ENCODE measurements around the gene FYB1.

The FYB1 gene

DNA sequence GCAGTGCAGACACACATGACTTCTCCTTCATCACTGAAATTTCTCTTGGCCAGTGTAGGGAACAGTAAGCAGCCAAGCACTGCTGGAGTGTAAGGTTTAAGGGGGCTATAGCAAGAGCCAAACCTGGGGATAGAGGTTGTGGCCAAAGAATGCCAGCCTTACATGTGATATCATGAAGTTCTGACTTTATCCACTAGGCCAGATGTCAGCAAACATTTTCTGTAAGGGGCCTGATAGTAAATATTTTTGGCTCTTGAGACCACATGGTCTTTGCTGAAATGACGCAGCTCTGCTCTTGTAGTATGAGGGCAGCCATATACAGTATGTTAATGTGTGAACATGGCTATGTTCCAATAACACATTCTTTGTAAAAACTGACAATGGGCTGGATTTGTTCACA, 29.7 kb upstream of the FYB1 start:
- Histone ChIP-seq H3K9ac (ENCODE audit: low read length) (no peak overlapping the region), H3K4me1 (ENCODE audit: control insufficient read depth, insufficient read depth, low read depth, low read length) (no peaks in the 10 kb centered on the region), H3K14ac (ENCODE audit: low read length in 2 of 2) (no peak overlapping the region), H3K18ac (ENCODE audit: low read depth in 1 of 2, low read length in 2 of 2) (no peak overlapping the region), H2AFZ (ENCODE audit: low read depth, low read length) (no peak overlapping the region), H2BK120ac (ENCODE audit: low read depth, low read length) (no peak overlapping the region), H3K9me3 (ENCODE audit: control insufficient read depth, low read length) (no peaks in the 10 kb centered on the region), H3K27me3 (ENCODE audit: control insufficient read depth in 1 of 2, insufficient read depth in 1 of 2, low read length in 2 of 2) (no peaks in the 10 kb centered on the region), H4K91ac (ENCODE audit: low read length) (no peak overlapping the region), H2BK5ac (ENCODE audit: low read depth, low read length, poor library complexity, severe bottlenecking) (no peak overlapping the region), H2BK12ac (ENCODE audit: low read length in 2 of 2) (no peak overlapping the region), H2BK15ac (ENCODE audit: low read depth, poor library complexity, severe bottlenecking) (no peak overlapping the region), H3K23ac (ENCODE audit: low read length in 2 of 2) (no peak overlapping the region), H3K79me1 (replicated peaks; ENCODE audit: low read length, poor library complexity, severe bottlenecking) (no peaks in the 10 kb centered on the region), H4K8ac (ENCODE audit: low read length) (no peak overlapping the region), H3K4me3 (ENCODE audit: insufficient read depth in 1 of 2, low read depth in 1 of 2, low read length in 2 of 2) (no peak overlapping the region), H3K4ac (ENCODE audit: low read depth in 1 of 2, low read length in 2 of 2) (no peak overlapping the region), H3K36me3 (ENCODE audit: control insufficient read depth in 1 of 2, insufficient read depth in 2 of 2, low read depth in 1 of 2, low read length in 2 of 2) (no peaks in the 10 kb centered on the region), H3K4me2 (ENCODE audit: low read length, poor library complexity, severe bottlenecking) (no peak overlapping the region), H3K27ac (ENCODE audit: low read length, poor library complexity, severe bottlenecking) (no peak overlapping the region), H2AK5ac (ENCODE audit: low read length, severe bottlenecking) (no peak overlapping the region)
- WGBS, result 93% methylated on average over 1 of the region's 1 CpG
- no peak for DNase-seq

DNA sequence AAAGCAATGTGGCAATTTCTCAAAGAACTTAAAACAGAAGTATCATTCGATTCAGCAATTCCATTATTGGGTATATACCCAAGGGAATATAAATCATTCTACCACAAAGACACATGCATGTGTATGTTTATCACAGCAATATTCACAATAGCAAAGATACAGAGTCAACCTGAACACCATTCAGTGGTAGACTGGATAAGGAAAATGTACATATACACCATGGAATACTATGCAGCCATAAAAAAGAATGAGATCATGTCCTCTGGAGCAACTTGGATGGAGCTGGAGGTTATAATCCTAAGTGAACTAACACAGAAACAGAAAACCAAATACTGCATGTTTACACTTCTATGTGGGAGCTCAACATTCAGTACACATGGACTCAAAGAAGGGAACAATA, 21.4 kb upstream of the FYB1 start:
- H4K91ac ChIP-seq (ENCODE audit: low read length), result no peak overlapping the region
- no peak overlapping the region for H3K4ac ChIP-seq (ENCODE audit: low read depth in 1 of 2, low read length in 2 of 2)
- H3K27me3 ChIP-seq (ENCODE audit: control insufficient read depth in 1 of 2, insufficient read depth in 1 of 2, low read length in 2 of 2), result no peaks in the 10 kb centered on the region
- H3K4me2 ChIP-seq (ENCODE audit: low read length, poor library complexity, severe bottlenecking), result no peak overlapping the region
- no peak overlapping the region for H3K23ac ChIP-seq (ENCODE audit: low read length in 2 of 2)
- DNase-seq, result no peak
- H3K14ac ChIP-seq (ENCODE audit: low read length in 2 of 2), result no peak overlapping the region
- no peak overlapping the region for H2BK5ac ChIP-seq (ENCODE audit: low read depth, low read length, poor library complexity, severe bottlenecking)
- H2AFZ ChIP-seq (ENCODE audit: low read depth, low read length), result no peak overlapping the region
- H3K36me3 ChIP-seq (ENCODE audit: control insufficient read depth in 1 of 2, insufficient read depth in 2 of 2, low read depth in 1 of 2, low read length in 2 of 2), result no peaks in the 10 kb centered on the region
- H2BK12ac ChIP-seq (ENCODE audit: low read length in 2 of 2), result no peak overlapping the region
- H2AK5ac ChIP-seq (ENCODE audit: low read length, severe bottlenecking), result no peak overlapping the region
- H3K4me1 ChIP-seq (ENCODE audit: control insufficient read depth, insufficient read depth, low read depth, low read length), result no peaks in the 10 kb centered on the region
- no peaks in the 10 kb centered on the region for H3K9me3 ChIP-seq (ENCODE audit: control insufficient read depth, low read length)
- no peak overlapping the region for H4K8ac ChIP-seq (ENCODE audit: low read length)
- H3K79me1 ChIP-seq (replicated peaks; ENCODE audit: low read length, poor library complexity, severe bottlenecking), result no peaks in the 10 kb centered on the region
- no peak overlapping the region for H2BK15ac ChIP-seq (ENCODE audit: low read depth, poor library complexity, severe bottlenecking)
- no peak overlapping the region for H3K18ac ChIP-seq (ENCODE audit: low read depth in 1 of 2, low read length in 2 of 2)
- H3K27ac ChIP-seq (ENCODE audit: low read length, poor library complexity, severe bottlenecking), result no peak overlapping the region
- no peak overlapping the region for H3K9ac ChIP-seq (ENCODE audit: low read length)
- 50% methylated on average over 1 of the region's 1 CpG for WGBS
- H2BK120ac ChIP-seq (ENCODE audit: low read depth, low read length), result no peak overlapping the region
- no peak overlapping the region for H3K4me3 ChIP-seq (ENCODE audit: insufficient read depth in 1 of 2, low read depth in 1 of 2, low read length in 2 of 2)

DNA sequence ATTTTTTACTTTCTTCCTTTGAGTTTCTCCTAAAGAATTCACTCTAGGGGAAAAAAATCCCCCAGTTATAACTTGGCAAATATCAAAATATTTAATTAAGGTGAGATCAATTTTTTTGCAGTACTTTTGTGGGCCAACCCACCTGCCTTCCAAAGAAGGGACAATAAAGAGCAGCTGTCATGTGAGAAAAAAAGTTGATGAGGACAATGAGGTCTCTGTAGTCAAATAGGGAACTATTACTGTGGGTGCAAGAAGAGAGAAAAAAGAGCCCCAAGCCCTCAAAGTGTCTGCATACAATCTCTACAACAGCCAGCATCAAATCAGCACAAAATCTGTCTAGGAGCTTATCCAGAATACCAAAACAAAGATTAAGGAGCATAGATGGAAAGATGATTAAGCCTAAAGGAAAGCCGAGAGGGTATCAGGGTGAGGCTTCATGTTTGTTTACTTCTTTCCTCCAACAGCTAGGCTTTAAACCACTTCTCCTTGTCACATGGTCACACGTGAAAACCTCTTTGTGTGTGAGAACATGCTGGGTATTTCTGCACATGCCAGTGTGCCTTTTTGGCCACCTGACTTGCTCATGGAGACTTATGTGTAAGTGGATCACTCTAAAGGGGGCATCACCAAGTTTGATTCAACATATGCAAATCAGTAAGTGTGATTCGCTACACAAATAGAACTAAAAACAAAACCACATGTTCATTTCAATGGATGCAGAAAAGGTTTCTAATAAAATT, 19.2 kb upstream of the FYB1 start:
- Histone ChIP-seq H2BK12ac (ENCODE audit: low read length in 2 of 2) (no peak overlapping the region), H3K79me1 (replicated peaks; ENCODE audit: low read length, poor library complexity, severe bottlenecking) (no peaks in the 10 kb centered on the region)
- 63% methylated on average over 2 of the region's 3 CpGs for WGBS

DNA sequence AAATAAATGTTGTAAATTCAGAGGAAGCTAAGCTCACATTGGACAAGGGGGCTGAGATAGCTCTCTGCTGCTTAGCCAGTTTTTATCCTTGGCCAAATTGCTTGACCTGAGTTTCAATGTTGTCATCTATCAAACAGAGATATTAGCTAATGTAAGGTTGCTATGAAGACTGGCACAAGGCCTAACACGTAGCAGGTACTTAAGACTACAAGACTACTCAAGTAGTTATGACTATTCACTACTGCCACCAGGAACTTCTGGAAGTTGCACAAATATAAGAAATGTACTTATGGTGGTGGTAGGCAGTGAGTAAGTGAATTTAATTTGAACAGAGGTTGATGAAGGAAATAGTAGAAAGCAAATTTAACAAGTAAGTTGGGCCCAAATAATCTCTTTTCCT, 17.4 kb upstream of the FYB1 start:
- Histone ChIP-seq H3K36me3 (ENCODE audit: control insufficient read depth in 1 of 2, insufficient read depth in 2 of 2, low read depth in 1 of 2, low read length in 2 of 2) (no peaks in the 10 kb centered on the region), H3K4me2 (ENCODE audit: low read length, poor library complexity, severe bottlenecking) (no peak overlapping the region), H2AK5ac (ENCODE audit: low read length, severe bottlenecking) (no peak overlapping the region), H3K23ac (ENCODE audit: low read length in 2 of 2) (no peak overlapping the region), H3K18ac (ENCODE audit: low read depth in 1 of 2, low read length in 2 of 2) (no peak overlapping the region), H3K27ac (ENCODE audit: low read length, poor library complexity, severe bottlenecking) (no peak overlapping the region), H3K4ac (ENCODE audit: low read depth in 1 of 2, low read length in 2 of 2) (no peak overlapping the region), H3K9me3 (ENCODE audit: control insufficient read depth, low read length) (no peaks in the 10 kb centered on the region), H2AFZ (ENCODE audit: low read depth, low read length) (no peak overlapping the region), H2BK12ac (ENCODE audit: low read length in 2 of 2) (no peak overlapping the region), H4K8ac (ENCODE audit: low read length) (no peak overlapping the region), H3K79me1 (replicated peaks; ENCODE audit: low read length, poor library complexity, severe bottlenecking) (no peaks in the 10 kb centered on the region), H2BK120ac (ENCODE audit: low read depth, low read length) (no peak overlapping the region), H4K91ac (ENCODE audit: low read length) (no peak overlapping the region), H2BK5ac (ENCODE audit: low read depth, low read length, poor library complexity, severe bottlenecking) (no peak overlapping the region), H3K9ac (ENCODE audit: low read length) (no peak overlapping the region), H3K27me3 (ENCODE audit: control insufficient read depth in 1 of 2, insufficient read depth in 1 of 2, low read length in 2 of 2) (no peaks in the 10 kb centered on the region), H2BK15ac (ENCODE audit: low read depth, poor library complexity, severe bottlenecking) (no peak overlapping the region), H3K4me3 (ENCODE audit: insufficient read depth in 1 of 2, low read depth in 1 of 2, low read length in 2 of 2) (no peak overlapping the region), H3K4me1 (ENCODE audit: control insufficient read depth, insufficient read depth, low read depth, low read length) (no peaks in the 10 kb centered on the region), H3K14ac (ENCODE audit: low read length in 2 of 2) (no peak overlapping the region)
- no peak for DNase-seq
- 100% methylated on average over 1 of the region's 1 CpG for WGBS

More for the DNA sequence above, 19.2 kb upstream of the FYB1 start:
- Histone ChIP-seq H2BK5ac (ENCODE audit: low read depth, low read length, poor library complexity, severe bottlenecking) (no peak overlapping the region), H4K8ac (ENCODE audit: low read length) (no peak overlapping the region), H3K27ac (ENCODE audit: low read length, poor library complexity, severe bottlenecking) (no peak overlapping the region), H2AK5ac (ENCODE audit: low read length, severe bottlenecking) (no peak overlapping the region), H2BK120ac (ENCODE audit: low read depth, low read length) (no peak overlapping the region), H3K18ac (ENCODE audit: low read depth in 1 of 2, low read length in 2 of 2) (no peak overlapping the region), H3K23ac (ENCODE audit: low read length in 2 of 2) (no peak overlapping the region), H3K4me3 (ENCODE audit: insufficient read depth in 1 of 2, low read depth in 1 of 2, low read length in 2 of 2) (no peak overlapping the region), H3K14ac (ENCODE audit: low read length in 2 of 2) (no peak overlapping the region), H4K91ac (ENCODE audit: low read length) (no peak overlapping the region), H3K4ac (ENCODE audit: low read depth in 1 of 2, low read length in 2 of 2) (no peak overlapping the region), H2AFZ (ENCODE audit: low read depth, low read length) (no peak overlapping the region), H3K4me2 (ENCODE audit: low read length, poor library complexity, severe bottlenecking) (no peak overlapping the region), H3K36me3 (ENCODE audit: control insufficient read depth in 1 of 2, insufficient read depth in 2 of 2, low read depth in 1 of 2, low read length in 2 of 2) (no peaks in the 10 kb centered on the region), H3K4me1 (ENCODE audit: control insufficient read depth, insufficient read depth, low read depth, low read length) (no peaks in the 10 kb centered on the region), H3K27me3 (ENCODE audit: control insufficient read depth in 1 of 2, insufficient read depth in 1 of 2, low read length in 2 of 2) (no peaks in the 10 kb centered on the region), H3K9me3 (ENCODE audit: control insufficient read depth, low read length) (no peaks in the 10 kb centered on the region), H2BK15ac (ENCODE audit: low read depth, poor library complexity, severe bottlenecking) (no peak overlapping the region), H3K9ac (ENCODE audit: low read length) (no peak overlapping the region)
- DNase-seq, result no peak
